GM12878 (cell line): ENCODE results near the gene UCP1. TPM values are rescaled to one million over a fixed set of nuclear protein-coding genes. Genes with fewer than 3 reads are reported as not detected.

Experiments used
- ATAC-seq: fragments of 200-7000 bp; cut with Tn5 transposase; 3 replicates; pipeline ENCODE4 v1.9.1; 2020; ENCODE audit warnings: mild to moderate bottlenecking, moderate library complexity
- BruUV-seq: library from RNA; stranded (reverse); fragments of 400-500 nt; replicated peaks from 2 replicates; lab custom pipeline; 2021; lab: Mats Ljungman, UMichigan
- CTCF ChIA-PET: fragments of 300-600 bp; sonication (Branson Sonifier 250); formaldehyde crosslinking; extraction: SDS; loops from one replicate; lab custom pipeline; 2021; ENCODE audit warnings: inconsistent platforms; lab: Yijun Ruan, JAX
- POLR2A ChIA-PET: fragments of 350-600 bp; formaldehyde crosslinking; extraction: SDS; loops from one replicate; lab custom pipeline; 2021; ENCODE audit warnings: inconsistent platforms; lab: Charles Lee
- RAD21 ChIA-PET: fragments of 300-600 bp; sonication (Branson Sonifier 250); formaldehyde crosslinking; loops from one replicate; lab custom pipeline; 2023; ENCODE audit warnings: antibody characterized with exemption; ENCODE audit not compliant: unreplicated experiment; lab: Charles Lee
- SMC1A ChIA-PET: fragments of 300-600 bp; sonication (Branson Sonifier 250); formaldehyde crosslinking; loops from one replicate; lab custom pipeline; 2023; ENCODE audit not compliant: unreplicated experiment, uncharacterized antibody; lab: Charles Lee
- DNase-seq: peaks from one replicate; pipeline ENCODE4 v3.0.0-alpha.2; 2011; ENCODE audit warnings: low read depth, low spot score
- FAIRE-seq: peaks from 3 replicates; lab custom pipeline; 2011; peaks lifted over from hg19 to GRCh38; lab: Jason Lieb, UNC
- H2AFZ ChIP-seq: 2 replicates; pipeline ENCODE4 v1.6.0; 2011; ENCODE audit warnings: low read depth, low read length, control low read depth; ENCODE audit not compliant: control insufficient read depth
- H3K27ac ChIP-seq: 2 replicates; pipeline ENCODE4 v1.5.1; 2011; ENCODE audit warnings: control low read depth; ENCODE audit not compliant: control insufficient read depth, insufficient read depth
- H3K27me3 ChIP-seq, 2 experiments: replicated peaks in 1 of 2; 2 replicates each; pipeline versions ENCODE4 v1.6.0 to v1.6.1; 2011; ENCODE audit warnings: low read length in 1 of 2; ENCODE audit not compliant: control insufficient read depth in 2 of 2, insufficient read depth in 2 of 2
- H3K36me3 ChIP-seq, 2 experiments: 2 replicates each; pipeline ENCODE4 v1.5.1; 2011; ENCODE audit warnings: low read length in 1 of 2; ENCODE audit not compliant: control insufficient read depth in 2 of 2, insufficient read depth in 2 of 2
- H3K4me1 ChIP-seq: 2 replicates; pipeline ENCODE4 v1.6.1; 2011; ENCODE audit warnings: mild to moderate bottlenecking, low read length, moderate library complexity, mixed read lengths; ENCODE audit not compliant: control insufficient read depth, insufficient read depth
- H3K4me2 ChIP-seq: 2 replicates; pipeline ENCODE4 v1.6.0; 2011; ENCODE audit warnings: control low read depth; ENCODE audit not compliant: control insufficient read depth, insufficient read depth
- H3K4me3 ChIP-seq: fragments of 200-600 bp; sonication (generic); 2 replicates; pipeline ENCODE4 v1.5.1; 2016
- H3K79me2 ChIP-seq: 2 replicates; pipeline ENCODE4 v1.6.0; 2011; ENCODE audit warnings: low read length; ENCODE audit not compliant: control insufficient read depth, insufficient read depth
- H3K9ac ChIP-seq: 2 replicates; pipeline ENCODE4 v1.8.0; 2011; ENCODE audit warnings: low read length, control low read depth, mixed read lengths; ENCODE audit not compliant: control insufficient read depth, insufficient read depth
- H3K9me3 ChIP-seq: replicated peaks from 3 replicates; pipeline ENCODE4 v1.5.1; 2011; ENCODE audit warnings: mild to moderate bottlenecking, low read length; ENCODE audit not compliant: control insufficient read depth, insufficient read depth
- H4K20me1 ChIP-seq: 2 replicates; pipeline ENCODE4 v1.6.0; 2011; ENCODE audit not compliant: control insufficient read depth, insufficient read depth
- ASH2L ChIP-seq: fragments of 300-600, 200-600 bp; sonication (generic); IDR thresholded peaks from 2 replicates; pipeline ENCODE4 v1.6.1; 2017; ENCODE audit warnings: low read depth, mild to moderate bottlenecking, borderline replicate concordance
- ATF7 ChIP-seq: fragments of 450-650 bp; IDR thresholded peaks from 2 replicates; pipeline ENCODE4 v1.6.1; 2016; ENCODE audit warnings: low read depth, mild to moderate bottlenecking
- BCL3 ChIP-seq: IDR thresholded peaks from 2 replicates; pipeline ENCODE4 v1.6.1; 2011; ENCODE audit warnings: borderline replicate concordance, low read depth, mild to moderate bottlenecking, moderate library complexity, low read length; ENCODE audit not compliant: insufficient read depth, poor library complexity, severe bottlenecking
- CUX1 ChIP-seq: IDR thresholded peaks from 2 replicates; pipeline ENCODE4 v1.6.1; 2012; ENCODE audit warnings: improper control_type of control experiment, low read depth, low read length; ENCODE audit not compliant: insufficient replicate concordance
- IRF4 ChIP-seq: IDR thresholded peaks from 2 replicates; pipeline ENCODE4 v1.6.1; 2011; ENCODE audit warnings: low read depth, low read length
- JUND ChIP-seq: IDR thresholded peaks from 2 replicates; pipeline ENCODE4 v1.6.1; 2012; ENCODE audit warnings: low read depth, mild to moderate bottlenecking, low read length, improper control_type of control experiment, moderate library complexity
- LARP7 ChIP-seq: fragments of 450-650 bp; IDR thresholded peaks from 2 replicates; pipeline ENCODE4 v1.6.1; 2017; ENCODE audit warnings: mild to moderate bottlenecking
- SIN3A ChIP-seq: IDR thresholded peaks from 2 replicates; pipeline ENCODE4 v1.6.1; 2012; ENCODE audit warnings: low read depth, low read length, improper control_type of control experiment
- SMC3 ChIP-seq: IDR thresholded peaks from 2 replicates; pipeline ENCODE4 v1.6.1; 2011; ENCODE audit warnings: low read length, improper control_type of control experiment, borderline replicate concordance
- SRF ChIP-seq, 2 experiments: IDR thresholded peaks; 2 replicates each; pipeline ENCODE4 v1.6.1; 2011; ENCODE audit warnings: low read depth in 2 of 2, low read length in 2 of 2, mild to moderate bottlenecking in 1 of 2, moderate library complexity in 1 of 2
- STAT1 ChIP-seq: fragments of 450-650 bp; conservative IDR thresholded peaks from 2 replicates; pipeline ENCODE4 v1.6.1; 2014; ENCODE audit warnings: antibody characterized with exemption, mild to moderate bottlenecking
- SUZ12 ChIP-seq: fragments of 200-600 bp; sonication (generic); IDR thresholded peaks from one replicate; pipeline ENCODE4 v1.6.1; 2018; ENCODE audit warnings: antibody characterized with exemption, mild to moderate bottlenecking; ENCODE audit not compliant: unreplicated experiment
- TARDBP ChIP-seq: IDR thresholded peaks from 2 replicates; pipeline ENCODE4 v1.6.1; 2016; ENCODE audit warnings: borderline replicate concordance
- USF1 ChIP-seq: IDR thresholded peaks from 2 replicates; pipeline ENCODE4 v1.6.1; 2011; ENCODE audit warnings: borderline replicate concordance, low read depth, mild to moderate bottlenecking, moderate library complexity, mixed read lengths, low read length; ENCODE audit not compliant: insufficient read depth; ENCODE audit errors: extremely low read length
- WRNIP1 ChIP-seq: IDR thresholded peaks from 2 replicates; pipeline ENCODE4 v1.6.1; 2011; ENCODE audit warnings: low read depth, low read length, improper control_type of control experiment, borderline replicate concordance
- WGBS: methylation state at CpG from one replicate; pipeline ENCODE4 v1.1.6; 2016; ENCODE audit warnings: low lambda C conversion rate; ENCODE audit not compliant: insufficient replicate concordance, insufficient coverage; ENCODE audit errors: missing lambda C conversion rate; 5-methylcytosine and 5-hydroxymethylcytosine counted together
- in situ Hi-C: fragments of 300-500 bp; cut with MboI; formaldehyde crosslinking; loops from 9 replicates; pipeline ENCODE4 v1.14.3; 2018; ENCODE audit warnings: mixed read lengths
- intact Hi-C: fragments of 100-400 bp; cut with micrococcal nuclease; formaldehyde crosslinking; loops from one replicate; pipeline ENCODE4 v1.14.2; 2022; ENCODE audit not compliant: unreplicated experiment
- polyA plus RNA-seq, 11 experiments: library from polyadenylated mRNA; depleted of rRNA in 4 of 11; unstranded in 6 of 11; stranded (reverse) in 5 of 11; fragments of >200 nt; fragmentation: Nextera tagmentation in 4 of 11; fragmentation: Illumina TruSeq in 1 of 11; extraction: Ambion mirVana in 4 of 11; extraction: Trizol in 1 of 11; gene quantifications; 1 replicate in 1 of 11; 2 replicates in 10 of 11; pipeline versions ENCODE4 v1.2.1 to v1.2.3, GENCODE V29; 2011 to 2016; ENCODE audit warnings: inconsistent platforms in 2 of 11, missing spikeins in 2 of 11, low read depth in 1 of 11
- total RNA-seq, 4 experiments: library from RNA; depleted of rRNA in 3 of 4; stranded (reverse); fragments of >200 nt in 3 of 4; fragmentation: Illumina TruSeq in 1 of 4; extraction: Trizol in 1 of 4; gene quantifications; 2 replicates each; pipeline versions ENCODE4 v1.2.1 to v1.2.3, GENCODE V29; 2013 to 2021

The UCP1 gene
- total and polyA plus RNA-seq, 10 of the 15 experiments (the other 5 are each of a cell fraction or from before 2014, with no cell fraction given): not detected

GRCh38 chr4:140617499-140618248 is 48.9 kb upstream of the UCP1 start (continued):
- TF ChIP-seq SRF (IDR thresholded peaks at IDR 0.05; ENCODE audit: low read depth in 2 of 2, low read length in 2 of 2): no peak
- no peak for TF ChIP-seq SMC3

GRCh38 chr4:140615451-140615850 is 46.7 kb upstream of the UCP1 start:
- in situ Hi-C loops: loop anchor here (10.0 kb wide), 1 partner anchor 239 kb away; no protein-coding TSS in a partner anchor
- ChIA-PET CTCF (interaction anchor here (0.7 kb wide), 1 partner anchor 160 kb away, joined by 3 read pairs; no protein-coding TSS in a partner anchor), RAD21 (no interaction called here), SMC1A (no interaction called here), POLR2A (no interaction called here)
- WGBS: 90% methylated on average over 1 of the region's 1 CpG
- ATAC-seq (no peak), FAIRE-seq (no peak), DNase-seq (no peak)
- BruUV-seq: no TSS peak
- Histone ChIP-seq H3K36me3 (no peaks in the 10 kb centered on the region), H3K4me2 (no peak overlapping the region), H3K4me1 (no peaks in the 10 kb centered on the region), H2AFZ (no peak overlapping the region), H4K20me1 (no peaks in the 10 kb centered on the region), H3K4me3 (no peak overlapping the region), H3K27ac (no peak overlapping the region), H3K9me3 (no peaks in the 10 kb centered on the region), H3K9ac (no peak overlapping the region), H3K79me2 (no peaks in the 10 kb centered on the region), H3K27me3 (no peaks in the 10 kb centered on the region)
- intact Hi-C loops: no loop called here
- TF ChIP-seq SIN3A: no peak
- TF ChIP-seq JUND: no peak
- TF ChIP-seq LARP7: no peak
- no peak for TF ChIP-seq SUZ12
- no peak for TF ChIP-seq USF1
- no peak for TF ChIP-seq ASH2L
- TF ChIP-seq WRNIP1: no peak
- TF ChIP-seq CUX1: no peak
- TF ChIP-seq BCL3: no peak
- TF ChIP-seq IRF4: no peak
- no peak for TF ChIP-seq TARDBP
- TF ChIP-seq ATF7: no peak
- TF ChIP-seq STAT1: no peak
